Left kidney (tissue), 2 donors: ENCODE data around the gene PTH2. TPM values are rescaled to one million over a fixed set of nuclear protein-coding genes. Genes with fewer than 3 reads are reported as not detected.

ENCODE experiments used
- DNase-seq: peaks from one replicate; pipeline ENCODE4 v3.0.0-alpha.2; 2013
- polyA plus RNA-seq: library from polyadenylated mRNA; unstranded; fragments of 120-200 nt; gene quantifications from one replicate; pipeline ENCODE4 v1.2.1, GENCODE V29; 2013; ENCODE audit not compliant: insufficient read length

The PTH2 gene
- polyA plus RNA-seq, 1 donor, result not detected

- DNase-seq, result no peak
Observed at GRCh38 chr19:49430678-49431329, 7.6 kb upstream of the PTH2 start.

- DNase-seq, result no peak
Observed at GRCh38 chr19:49430172-49430677, 7.0 kb upstream of the PTH2 start.

GRCh38 chr19:49428547-49429451 is 5.6 kb upstream of the PTH2 start:
- DNase-seq, result no peak

- DNase-seq, result no peak
Observed at GRCh38 chr19:49427855-49428546, 4.8 kb upstream of the PTH2 start.

DNA sequence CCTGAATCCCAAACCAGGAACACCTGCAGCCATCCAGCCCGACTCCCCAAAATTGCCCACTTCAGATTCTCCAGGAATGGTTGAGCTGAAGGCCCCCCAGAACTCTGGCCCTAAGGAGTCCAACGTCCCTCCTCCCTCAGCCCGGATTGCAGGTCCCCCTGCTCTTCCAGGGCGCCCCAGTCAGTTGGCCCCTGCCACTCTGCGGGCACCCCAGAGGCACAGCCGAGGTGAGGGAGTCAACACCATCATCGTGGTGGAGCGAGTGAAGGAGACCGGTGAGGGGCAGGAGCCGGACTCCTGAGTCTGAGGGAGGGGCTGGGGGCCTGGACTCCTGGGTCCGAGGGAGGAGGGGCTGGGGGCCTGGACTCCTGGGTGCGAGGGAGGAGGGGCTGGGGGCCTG is 4.1 kb upstream of the PTH2 start:
- DNase-seq, result no peak

DNA sequence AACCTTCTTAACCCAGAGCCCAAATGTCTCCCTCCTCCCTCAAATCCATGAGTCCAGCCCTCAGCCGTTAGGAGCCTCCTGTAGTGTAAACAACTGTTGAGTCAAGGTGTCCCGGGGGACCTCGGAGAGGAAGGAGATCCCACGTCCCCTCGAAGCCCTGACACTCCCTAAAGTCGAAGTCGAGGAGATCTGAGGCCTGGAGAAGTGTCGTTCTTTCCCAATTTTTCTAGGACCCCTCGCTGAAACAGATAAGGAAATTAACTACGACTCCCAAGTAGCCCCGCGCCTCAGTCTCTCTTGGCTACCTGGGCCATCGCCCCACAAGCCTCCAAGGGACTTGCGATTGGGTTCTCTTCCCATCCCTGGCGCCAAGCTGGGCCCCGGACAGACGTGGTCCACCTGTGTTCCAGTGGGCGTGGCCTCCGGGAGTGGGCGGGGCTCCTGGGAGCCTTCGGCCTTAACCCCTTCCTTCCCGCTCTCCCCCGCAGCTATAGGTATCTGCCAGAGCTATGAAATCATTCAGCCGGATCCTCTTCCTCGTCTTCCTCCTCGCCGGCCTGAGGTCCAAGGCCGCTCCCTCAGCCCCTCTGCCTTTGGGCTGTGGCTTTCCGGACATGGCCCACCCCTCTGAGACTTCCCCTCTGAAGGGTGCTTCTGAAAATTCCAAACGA is 2.8 kb upstream of the PTH2 start:
- DNase-seq, result no peak

DNA sequence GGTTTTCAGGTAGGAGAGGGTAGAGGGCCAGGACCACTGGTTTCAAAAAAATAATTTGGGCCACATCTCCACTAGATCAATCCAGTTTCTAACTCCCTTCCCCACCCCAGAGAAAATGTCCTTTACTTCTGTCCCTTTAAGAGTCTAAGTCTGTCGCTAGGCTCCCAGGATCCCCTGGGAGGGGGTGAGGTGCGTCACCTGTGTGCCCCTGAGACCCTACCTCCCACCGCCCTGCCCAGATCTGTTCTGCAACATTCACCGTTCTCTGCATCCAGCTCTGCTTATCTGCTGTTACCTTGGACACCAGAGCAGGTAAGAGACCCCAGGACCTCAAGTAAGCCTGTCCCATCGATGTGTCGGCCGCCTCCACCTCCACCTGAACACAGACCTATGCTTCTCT is 1.9 kb upstream of the PTH2 start, which contains the start of gene GFY:
TSS of gene GFY (plus strand) at position 211 of the 400 bp plus-strand sequence. CDS start 1,043 bp downstream, outside the sequence.
- no peak for DNase-seq

GRCh38 chr19:49423985-49424303 is 703 bp upstream of the PTH2 start:
- no peak for DNase-seq

DNA sequence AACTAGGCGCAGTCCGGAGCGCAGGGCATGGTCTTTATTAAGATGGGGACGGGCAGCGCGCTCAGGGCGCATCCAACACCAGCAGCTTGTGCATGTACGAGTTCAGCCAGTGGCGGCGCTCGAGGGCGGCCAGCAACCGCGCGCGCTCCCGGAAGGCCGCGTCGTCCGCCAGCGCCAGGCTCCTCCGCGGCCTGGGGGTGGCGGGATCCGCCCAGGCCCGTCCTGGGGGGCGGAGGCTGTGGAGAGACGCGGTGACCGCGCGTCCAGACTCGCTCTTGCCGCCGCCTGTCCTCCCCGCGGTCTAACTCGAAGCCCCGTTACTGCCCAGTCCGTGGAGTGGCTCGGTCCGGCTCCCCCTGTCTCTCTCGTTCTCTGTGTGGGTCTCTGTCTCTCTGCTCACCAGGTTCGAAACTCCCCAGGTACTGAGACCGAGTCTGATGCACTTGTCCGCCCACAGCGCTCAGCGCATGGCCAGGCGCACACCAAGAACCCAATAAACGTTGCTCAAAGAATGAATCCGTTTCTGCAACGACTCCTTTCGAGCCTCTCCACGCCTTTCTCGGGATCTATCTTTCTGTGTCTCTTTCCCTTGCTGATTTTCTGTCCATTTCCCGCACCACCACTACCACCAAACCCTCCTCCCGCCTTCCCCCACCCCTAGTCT is 702 bp downstream of the PTH2 start:
- no peak for DNase-seq

DNA sequence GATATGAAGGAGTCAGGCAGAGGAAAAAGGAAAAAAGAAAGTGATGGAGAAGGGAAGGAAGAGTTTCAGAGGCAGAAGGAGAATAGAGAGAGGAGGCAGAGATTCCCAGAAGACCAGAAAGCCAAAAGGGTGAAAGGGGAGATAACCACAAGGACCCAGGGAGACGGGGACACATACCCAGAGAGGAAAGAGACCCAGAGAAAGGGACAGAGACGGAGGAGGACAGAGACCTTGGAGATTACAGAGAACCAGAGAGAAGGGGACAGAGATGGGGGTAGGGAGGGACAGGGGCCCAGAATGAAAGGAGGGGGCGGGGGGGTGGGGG is 1.4 kb downstream of the PTH2 start:
- no peak for DNase-seq

DNA sequence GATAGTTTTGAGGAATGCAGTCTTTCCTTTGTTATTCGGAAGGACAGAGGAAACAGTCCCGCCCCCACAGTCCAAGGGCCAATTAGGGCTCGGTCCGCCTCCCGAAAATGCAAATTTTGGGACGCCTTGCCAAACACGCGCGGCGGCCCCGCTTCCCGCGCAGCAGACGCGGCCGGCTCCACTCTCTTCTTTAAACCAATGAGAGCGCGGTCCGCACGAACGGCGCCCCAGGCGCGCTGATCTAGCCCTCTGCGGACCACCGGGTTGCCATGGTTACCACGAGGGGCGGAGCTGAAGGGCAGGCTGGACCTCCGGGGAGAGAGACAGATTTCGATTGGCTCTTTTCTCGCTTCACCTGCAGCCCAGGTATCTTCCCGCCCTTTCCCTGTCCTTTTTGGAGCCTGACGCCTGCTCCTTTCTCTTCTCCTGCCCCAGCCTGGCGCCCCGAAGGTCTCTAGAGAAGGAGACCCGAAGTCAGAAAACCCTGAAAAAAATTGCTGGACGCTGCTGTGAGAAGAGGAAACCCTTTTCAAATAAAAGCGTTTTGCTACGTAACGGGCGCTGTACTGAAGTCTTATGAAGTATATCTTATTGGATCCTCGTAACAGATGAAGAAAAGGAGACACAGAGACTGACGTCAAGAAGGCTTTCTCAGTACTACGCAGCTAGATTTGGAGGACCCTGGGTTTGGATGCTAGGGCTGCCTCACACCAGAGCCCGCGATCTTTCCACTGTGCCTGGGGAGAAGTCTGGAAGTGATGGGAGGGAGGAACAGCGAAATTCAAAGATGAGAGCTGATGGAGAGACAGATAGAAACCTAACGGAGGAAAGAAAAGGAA is 2.0 kb downstream of the PTH2 start:
- peak; percentile 79 for DNase-seq

DNA sequence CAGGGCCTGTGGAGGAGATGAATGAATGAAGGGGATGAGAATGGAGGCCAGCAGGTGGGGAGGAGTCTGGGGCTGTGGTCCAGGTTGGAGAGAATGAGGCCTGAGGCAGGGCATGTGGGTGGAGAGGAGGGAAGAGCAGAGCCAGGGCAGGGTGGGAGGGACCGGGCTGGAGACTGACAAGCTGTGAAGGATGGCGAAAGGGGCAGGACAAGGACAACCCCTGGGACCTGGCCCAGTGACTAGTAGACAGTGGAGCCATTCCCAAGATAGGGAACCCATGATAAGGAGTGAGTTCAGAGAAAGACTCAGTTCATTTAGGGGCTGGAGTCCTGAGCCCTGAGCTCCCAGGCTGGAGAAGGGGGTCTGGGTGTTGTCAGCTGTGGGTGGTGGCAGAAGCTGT is 3.0 kb downstream of the PTH2 start:
- DNase-seq, result no peak

- no peak for DNase-seq
Observed at GRCh38 chr19:49419173-49419572, 4.1 kb downstream of the PTH2 start.

DNA sequence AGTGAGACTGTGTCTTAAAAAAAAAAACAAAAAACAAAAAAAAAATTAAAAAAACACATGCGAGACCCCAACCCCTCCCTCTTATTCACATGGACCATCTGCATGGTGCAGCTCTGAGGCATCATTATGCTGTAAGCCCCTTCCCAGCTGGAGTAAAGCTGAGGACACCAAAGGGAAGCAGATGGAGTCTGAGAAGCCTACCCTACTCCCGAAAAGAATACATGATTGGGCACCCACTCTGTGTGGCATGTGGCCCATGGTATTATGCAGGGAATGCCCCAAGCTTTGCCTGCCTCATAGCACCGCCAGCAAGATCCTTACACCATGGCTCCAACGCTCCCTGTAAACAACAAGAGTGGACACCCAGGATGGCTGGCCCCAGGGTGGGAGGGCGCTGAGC is 4.7 kb downstream of the PTH2 start:
- DNase-seq, result no peak

- no peak for DNase-seq
Observed at GRCh38 chr19:49417088-49417487, 6.2 kb downstream of the PTH2 start.

GRCh38 chr19:49415810-49416200 is 7.4 kb downstream of the PTH2 start:
- no peak for DNase-seq

- DNase-seq, result no peak
Observed at GRCh38 chr19:49415102-49415809, 8.0 kb downstream of the PTH2 start.

GRCh38 chr19:49414256-49414655 is 9.0 kb downstream of the PTH2 start:
- no peak for DNase-seq

- peak; percentile 82 for DNase-seq
Observed at GRCh38 chr19:49413348-49413747, 9.9 kb downstream of the PTH2 start.

- DNase-seq, result no peak
Observed at GRCh38 chr19:49411681-49412326, 11.4 kb downstream of the PTH2 start.
